Central memory CD8-positive, alpha-beta T cell (primary cell): ENCODE measurements around the gene TRMT2A.
A peak's percentile ranks its signal among the peaks of the same experiment; 100 is the strongest.

Experiments used
- ATAC-seq: fragments of 150-1000 bp; cut with Tn5 transposase; replicated peaks from 2 replicates; pipeline ENCODE4 v1.10.0; 2022; ENCODE audit warnings: mild to moderate bottlenecking, moderate FRiP score, moderate number of reproducible peaks; ENCODE audit not compliant: poor library complexity, severe bottlenecking; ENCODE audit errors: extremely low read depth
- DNase-seq, 2 donors: peaks; one replicate each; pipeline ENCODE4 v3.0.0; 2021; ENCODE audit warnings: low spot score in 2 of 2
- H3K27ac Mint-ChIP-seq: one replicate; pipeline ENCODE4 v1.8.0; 2022; ENCODE audit warnings: low read depth, mild to moderate bottlenecking, moderate library complexity, mixed read lengths
- H3K27me3 Mint-ChIP-seq: one replicate; pipeline ENCODE4 v1.8.0; 2022; ENCODE audit warnings: mixed read lengths
- H3K36me3 Mint-ChIP-seq: one replicate; pipeline ENCODE4 v1.8.0; 2022; ENCODE audit warnings: mild to moderate bottlenecking, moderate library complexity, mixed read lengths; ENCODE audit not compliant: insufficient read depth
- H3K4me1 Mint-ChIP-seq: one replicate; pipeline ENCODE4 v1.8.0; 2022; ENCODE audit warnings: mixed read lengths
- H3K4me3 Mint-ChIP-seq: one replicate; pipeline ENCODE4 v1.8.0; 2022; ENCODE audit warnings: mild to moderate bottlenecking, moderate library complexity, mixed read lengths
- H3K9me3 Mint-ChIP-seq: one replicate; pipeline ENCODE4 v1.8.0; 2022; ENCODE audit warnings: mixed read lengths

TRMT2A gene

DNA sequence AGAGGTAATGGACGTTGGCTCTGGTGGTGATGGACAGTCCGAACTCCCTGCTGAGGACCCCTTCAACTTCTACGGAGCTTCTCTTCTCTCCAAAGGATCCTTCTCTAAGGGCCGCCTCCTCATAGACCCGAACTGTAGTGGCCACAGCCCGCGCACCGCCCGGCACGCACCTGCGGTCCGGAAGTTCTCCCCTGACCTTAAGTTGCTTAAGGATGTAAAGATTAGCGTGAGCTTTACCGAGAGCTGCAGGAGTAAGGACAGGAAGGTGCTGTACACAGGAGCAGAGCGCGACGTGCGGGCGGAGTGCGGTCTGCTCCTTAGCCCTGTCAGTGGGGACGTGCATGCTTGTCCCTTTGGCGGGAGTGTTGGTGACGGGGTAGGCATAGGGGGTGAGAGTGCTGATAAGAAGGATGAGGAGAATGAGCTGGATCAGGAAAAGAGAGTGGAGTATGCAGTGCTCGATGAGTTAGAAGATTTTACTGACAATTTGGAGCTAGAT lies 30.9 kb downstream of the TRMT2A start:
- peaks cover 42% of the 10 kb centered on the region for H3K36me3 Mint-ChIP-seq
- H3K4me1 Mint-ChIP-seq, result peaks cover 94% of the 10 kb centered on the region
- no peak for ATAC-seq
- peak overlapping the region; percentile 25 for H3K27ac Mint-ChIP-seq
- DNase-seq, result no peak
- H3K9me3 Mint-ChIP-seq, result no peaks in the 10 kb centered on the region
- peak overlapping the region; percentile 78 for H3K4me3 Mint-ChIP-seq
- H3K27me3 Mint-ChIP-seq, result no peaks in the 10 kb centered on the region

DNA sequence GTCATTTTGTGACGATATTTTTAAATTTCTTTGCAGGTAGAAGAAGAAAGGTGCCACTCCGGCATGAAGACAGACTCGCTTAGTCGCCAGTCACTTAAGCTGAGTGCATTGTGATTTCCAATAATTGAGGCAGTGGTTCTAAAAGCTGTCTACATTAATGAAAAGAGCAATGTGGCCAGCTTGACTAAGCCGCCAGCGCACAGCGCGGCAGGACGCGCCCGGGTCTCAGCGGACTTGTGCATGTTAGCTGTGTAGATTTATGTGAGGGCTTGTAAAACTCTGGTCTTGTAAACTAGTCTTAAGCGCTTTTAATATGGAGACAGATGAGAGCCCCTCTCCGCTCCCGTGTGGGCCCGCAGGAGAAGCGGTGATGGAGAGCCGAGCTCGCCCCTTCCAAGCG lies 31.4 kb downstream of the TRMT2A start:
- no peak for ATAC-seq
- peak overlapping the region; percentile 25 for H3K27ac Mint-ChIP-seq
- H3K27me3 Mint-ChIP-seq, result no peaks in the 10 kb centered on the region
- H3K36me3 Mint-ChIP-seq, result peaks cover 38% of the 10 kb centered on the region
- H3K4me3 Mint-ChIP-seq, result no peak overlapping the region
- no peaks in the 10 kb centered on the region for H3K9me3 Mint-ChIP-seq
- H3K4me1 Mint-ChIP-seq, result peaks cover 94% of the 10 kb centered on the region
- no peak for DNase-seq

DNA sequence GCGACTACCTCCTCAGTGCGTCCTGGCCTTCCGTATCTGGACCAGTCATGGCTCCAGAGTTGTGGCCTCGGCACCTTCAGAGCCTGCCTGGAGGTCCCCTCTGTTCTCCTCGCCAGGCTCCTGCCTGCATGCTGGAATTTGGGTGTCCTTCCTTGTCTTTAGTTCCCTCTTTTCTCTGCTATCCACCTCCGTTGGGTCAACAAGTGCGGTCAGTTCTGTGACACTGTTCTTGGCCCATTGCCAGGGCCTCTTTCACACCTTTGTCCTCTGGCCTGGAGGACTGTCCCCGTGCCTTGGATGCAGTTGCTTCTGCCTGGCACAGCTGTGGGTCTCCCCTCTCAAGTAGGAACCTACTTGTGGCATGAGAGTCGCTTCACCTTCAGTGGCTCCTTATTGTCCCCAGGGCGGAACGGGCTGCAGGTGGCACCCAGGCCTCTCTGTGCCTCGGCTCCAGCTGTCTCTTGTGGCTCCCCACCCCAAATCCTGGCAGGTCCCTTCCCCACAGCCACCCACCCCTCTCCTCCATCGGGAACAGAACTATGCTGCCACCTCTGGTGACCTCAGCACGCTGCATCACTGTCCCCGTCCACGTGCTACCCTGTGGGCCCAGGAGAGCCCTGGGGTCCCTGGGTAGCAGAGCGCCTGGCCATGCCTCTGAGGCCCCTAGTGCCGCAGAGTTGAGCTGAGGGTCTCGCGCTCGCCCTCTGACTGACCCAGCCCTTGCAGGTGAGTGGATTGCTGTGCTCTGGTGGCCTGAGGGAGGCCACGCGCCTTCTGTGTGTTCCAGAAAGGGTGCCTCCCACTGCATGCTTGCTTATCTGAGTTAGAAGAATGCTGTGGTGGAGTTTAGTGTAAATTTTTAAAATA lies 32.2 kb downstream of the TRMT2A start:
- Mint-ChIP-seq H3K4me3 (no peak overlapping the region), H3K27me3 (no peaks in the 10 kb centered on the region), H3K27ac (peak overlapping the region; percentile 83), H3K9me3 (no peaks in the 10 kb centered on the region), H3K4me1 (peaks cover 86% of the 10 kb centered on the region), H3K36me3 (peaks cover 32% of the 10 kb centered on the region)
- no peak for ATAC-seq
- no peak for DNase-seq

DNA sequence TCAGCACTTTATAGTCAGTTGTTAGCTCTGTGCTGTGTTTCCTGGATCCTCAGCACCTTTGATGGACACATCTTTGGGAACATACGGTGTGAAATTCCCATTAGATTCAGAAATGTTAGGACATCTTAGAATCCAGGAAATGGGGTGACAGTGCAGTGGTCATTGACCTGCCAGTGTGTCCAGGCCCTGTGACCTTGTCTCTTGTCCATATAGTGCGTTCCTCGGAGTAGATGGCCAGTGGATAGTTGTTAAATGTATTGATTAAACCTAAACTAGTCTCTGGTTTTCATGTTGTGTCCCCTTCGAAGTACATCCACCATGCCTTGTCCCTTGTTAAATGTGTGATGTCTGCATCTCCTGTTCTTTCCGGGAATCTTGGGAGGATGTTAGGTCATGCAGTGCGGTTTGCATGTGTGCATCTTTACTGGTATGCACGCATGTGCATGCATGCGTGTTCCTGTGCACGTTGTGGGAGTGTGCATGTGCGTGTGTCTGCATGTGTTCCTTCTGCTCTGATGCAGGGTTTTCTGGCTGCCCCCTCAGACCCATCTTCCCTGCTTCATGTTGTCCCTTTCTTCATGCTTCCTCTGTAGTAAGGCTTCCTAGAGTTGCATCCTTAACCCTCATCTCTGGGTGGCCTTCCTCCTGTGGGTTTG lies 33.0 kb downstream of the TRMT2A start:
- ATAC-seq, result no peak
- H3K36me3 Mint-ChIP-seq, result peaks cover 27% of the 10 kb centered on the region
- peaks cover 78% of the 10 kb centered on the region for H3K4me1 Mint-ChIP-seq

GRCh38 chr22:20083157-20083890 lies 33.7 kb downstream of the TRMT2A start:
- peaks cover 71% of the 10 kb centered on the region for H3K4me1 Mint-ChIP-seq
- H3K27ac Mint-ChIP-seq, result peak overlapping the region; percentile 26
- no peaks in the 10 kb centered on the region for H3K27me3 Mint-ChIP-seq
- H3K36me3 Mint-ChIP-seq, result peaks cover 23% of the 10 kb centered on the region
- no peak for DNase-seq
- H3K9me3 Mint-ChIP-seq, result no peaks in the 10 kb centered on the region
- H3K4me3 Mint-ChIP-seq, result peak overlapping the region; percentile 40
- no peak for ATAC-seq

More for the DNA sequence above, 33.0 kb downstream of the TRMT2A start:
- DNase-seq, result no peak
- H3K27me3 Mint-ChIP-seq, result no peaks in the 10 kb centered on the region
- no peaks in the 10 kb centered on the region for H3K9me3 Mint-ChIP-seq
- H3K27ac Mint-ChIP-seq, result peak overlapping the region; percentile 83
- H3K4me3 Mint-ChIP-seq, result no peak overlapping the region

GRCh38 chr22:20080776-20081654 lies 36.0 kb downstream of the TRMT2A start:
- ATAC-seq (peak; percentile 6), DNase-seq (no peak)
- Mint-ChIP-seq H3K4me1 (peaks cover 48% of the 10 kb centered on the region), H3K27ac (peak overlapping the region; percentile 10), H3K27me3 (no peaks in the 10 kb centered on the region), H3K9me3 (no peaks in the 10 kb centered on the region), H3K4me3 (peak overlapping the region; percentile 66), H3K36me3 (peaks cover 10% of the 10 kb centered on the region)

- Mint-ChIP-seq H3K4me3 (peak overlapping the region; percentile 66), H3K9me3 (no peaks in the 10 kb centered on the region), H3K4me1 (peaks cover 45% of the 10 kb centered on the region), H3K27ac (peak overlapping the region; percentile 10), H3K27me3 (no peaks in the 10 kb centered on the region), H3K36me3 (peaks cover 5% of the 10 kb centered on the region)
- peak; percentile 74 for ATAC-seq
- peak; percentile 38 to 42 for DNase-seq
These were observed 36.6 kb downstream of the TRMT2A start for GRCh38 chr22:20080445-20080775.

GRCh38 chr22:20079745-20080444 lies 37.1 kb downstream of the TRMT2A start, which contains the start of gene DGCR8:
TSS of gene DGCR8 (plus strand) at chr22:20080241. CDS start at chr22:20085964, 5,723 bp downstream.
- H3K27ac Mint-ChIP-seq, result peak within 1 kb of the TSS; percentile 10
- H3K4me1 Mint-ChIP-seq, result peaks cover 40% of the 10 kb centered on the region
- H3K9me3 Mint-ChIP-seq, result no peaks in the 10 kb centered on the region
- DNase-seq, result peak; percentile 37 to 41
- peak within 1 kb of the TSS; percentile 66 for H3K4me3 Mint-ChIP-seq
- H3K27me3 Mint-ChIP-seq, result no peaks in the 10 kb centered on the region
- peaks cover 5% of the 10 kb centered on the region for H3K36me3 Mint-ChIP-seq
- ATAC-seq, result peak; percentile 91

DNA sequence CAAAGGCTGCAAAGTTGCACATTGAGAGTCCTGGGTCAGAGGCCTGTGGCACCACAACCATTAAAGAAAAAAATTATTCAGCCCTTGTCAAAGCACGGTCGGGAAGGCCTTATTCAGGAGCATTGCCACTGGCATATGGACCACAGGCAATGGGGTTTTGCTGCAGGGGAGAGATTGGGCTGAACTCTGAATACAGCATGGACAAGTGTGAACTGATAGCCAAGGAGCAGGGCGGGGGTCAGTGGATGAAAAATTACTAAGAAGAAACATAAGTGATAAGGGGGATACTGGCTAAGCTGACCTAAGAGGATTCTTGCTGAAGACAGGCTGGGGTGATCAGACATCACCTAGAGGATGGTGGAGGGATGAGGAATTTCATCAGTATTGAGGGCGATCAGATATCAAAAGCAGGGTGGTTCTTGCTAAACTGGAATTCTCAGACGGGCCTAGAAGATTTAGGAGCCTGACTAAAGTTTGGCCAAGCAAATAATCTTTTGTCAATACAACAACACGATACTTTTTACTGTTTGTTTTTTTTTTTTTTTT lies 40.3 kb downstream of the TRMT2A start:
- Mint-ChIP-seq H3K36me3 (peaks cover 2% of the 10 kb centered on the region), H3K27me3 (no peaks in the 10 kb centered on the region), H3K4me3 (no peak overlapping the region), H3K9me3 (no peaks in the 10 kb centered on the region), H3K4me1 (peaks cover 10% of the 10 kb centered on the region), H3K27ac (peak overlapping the region; percentile 57)
- no peak for DNase-seq
- ATAC-seq, result no peak

DNA sequence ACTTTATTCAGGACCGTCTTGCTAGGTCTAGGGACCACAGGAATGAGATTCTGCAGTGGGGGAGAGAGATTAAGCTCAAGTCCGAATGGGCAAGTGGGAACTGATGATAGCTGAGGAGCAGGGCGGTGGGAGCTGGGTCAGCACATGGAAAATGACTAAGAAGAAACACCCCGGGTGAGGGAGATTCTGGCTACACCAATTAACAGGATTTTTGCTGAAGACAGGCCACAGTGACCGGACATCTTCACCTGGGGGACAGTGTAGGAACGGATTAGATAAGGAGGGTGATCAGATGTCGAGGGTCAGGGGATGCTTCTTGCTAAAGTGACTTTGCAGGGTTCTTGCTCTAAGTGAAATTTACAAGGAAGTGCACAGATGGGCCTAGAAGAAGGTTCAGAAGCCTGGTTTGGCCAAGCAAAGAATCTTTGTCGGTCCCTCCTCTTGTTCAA lies 45.5 kb downstream of the TRMT2A start:
- no peak overlapping the region for H3K4me3 Mint-ChIP-seq
- no peaks in the 10 kb centered on the region for H3K27me3 Mint-ChIP-seq
- H3K36me3 Mint-ChIP-seq, result peaks cover 1% of the 10 kb centered on the region
- no peaks in the 10 kb centered on the region for H3K9me3 Mint-ChIP-seq
- H3K4me1 Mint-ChIP-seq, result no peaks in the 10 kb centered on the region
- H3K27ac Mint-ChIP-seq, result no peak overlapping the region
- no peak for DNase-seq
- no peak for ATAC-seq

DNA sequence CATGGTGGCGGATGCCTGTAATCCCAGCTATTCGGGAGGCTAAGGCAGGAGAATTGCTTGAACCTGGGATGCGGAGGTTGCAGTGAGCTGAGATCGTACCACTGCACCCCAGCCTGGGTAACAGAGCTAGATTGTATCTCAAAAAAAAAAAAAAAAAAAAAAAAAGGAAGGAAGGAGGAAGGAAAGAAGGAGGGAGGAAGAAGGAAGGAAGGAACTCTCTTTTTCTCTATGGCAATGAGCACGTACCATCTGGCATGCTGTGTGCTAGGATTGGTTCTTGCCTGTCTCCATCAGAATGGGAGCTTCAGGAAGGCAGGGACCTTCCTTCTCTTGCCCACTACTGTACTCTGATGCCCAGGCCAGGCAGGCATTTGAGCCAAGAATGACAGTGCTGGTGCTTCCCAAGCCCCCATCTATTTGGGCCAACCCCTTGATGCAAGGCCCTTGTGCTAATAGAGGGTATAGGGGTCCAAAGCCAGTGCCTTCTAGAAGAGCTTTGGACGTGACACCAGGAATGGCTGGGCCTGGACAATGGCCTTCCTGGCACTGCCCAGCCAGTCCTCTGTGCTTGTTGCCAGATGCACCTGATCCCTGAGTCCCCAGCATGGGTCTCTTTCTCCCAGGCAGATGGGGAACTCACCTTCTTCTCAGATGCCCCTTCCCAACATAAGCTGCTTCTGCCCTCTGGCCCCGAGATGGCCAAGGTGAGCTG lies 47.5 kb downstream of the TRMT2A start:
- DNase-seq (no peak), ATAC-seq (no peak)
- no peaks in the 10 kb centered on the region for H3K27me3 Mint-ChIP-seq
- H3K4me3 Mint-ChIP-seq, result no peak overlapping the region
- peak overlapping the region; percentile 67 for H3K27ac Mint-ChIP-seq
- no peaks in the 10 kb centered on the region for H3K4me1 Mint-ChIP-seq
- no peaks in the 10 kb centered on the region for H3K9me3 Mint-ChIP-seq
- peaks cover 1% of the 10 kb centered on the region for H3K36me3 Mint-ChIP-seq
